C4-2B (cell line): ENCODE data around the gene KDM7A.

ENCODE experiments used
- ZFX ChIP-seq: fragments of 450-650 bp; IDR thresholded peaks from 2 replicates; pipeline ENCODE4 v1.6.1; 2017
- TF ChIP-seq, protein P1 (sequence below): fragments of 450-650 bp; conservative IDR thresholded peaks from 2 replicates; pipeline ENCODE4 v1.5.1; 2017; ENCODE audit warnings: mild to moderate bottlenecking

DNA sequence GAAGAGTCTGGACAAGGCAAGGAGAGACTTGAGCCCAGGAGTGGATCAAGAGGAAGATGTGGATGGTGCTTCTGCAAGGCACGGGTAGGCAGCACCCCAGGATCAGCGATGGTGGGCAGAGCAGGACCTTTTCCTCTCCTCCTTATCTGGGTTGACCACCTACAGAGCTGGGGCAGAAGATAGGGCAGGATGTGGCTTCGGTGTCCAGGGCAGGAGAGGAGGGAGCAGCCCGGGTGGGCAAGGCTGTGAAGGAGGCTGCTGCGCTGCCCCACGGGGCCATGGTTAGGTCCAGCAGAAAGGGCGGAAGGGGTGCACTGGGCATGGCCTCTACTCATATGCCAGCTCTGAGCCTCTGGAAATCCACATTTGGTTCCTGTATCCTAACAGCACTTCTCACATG, 94.0 kb downstream of the KDM7A start:
- TF ChIP-seq, protein P1, sequence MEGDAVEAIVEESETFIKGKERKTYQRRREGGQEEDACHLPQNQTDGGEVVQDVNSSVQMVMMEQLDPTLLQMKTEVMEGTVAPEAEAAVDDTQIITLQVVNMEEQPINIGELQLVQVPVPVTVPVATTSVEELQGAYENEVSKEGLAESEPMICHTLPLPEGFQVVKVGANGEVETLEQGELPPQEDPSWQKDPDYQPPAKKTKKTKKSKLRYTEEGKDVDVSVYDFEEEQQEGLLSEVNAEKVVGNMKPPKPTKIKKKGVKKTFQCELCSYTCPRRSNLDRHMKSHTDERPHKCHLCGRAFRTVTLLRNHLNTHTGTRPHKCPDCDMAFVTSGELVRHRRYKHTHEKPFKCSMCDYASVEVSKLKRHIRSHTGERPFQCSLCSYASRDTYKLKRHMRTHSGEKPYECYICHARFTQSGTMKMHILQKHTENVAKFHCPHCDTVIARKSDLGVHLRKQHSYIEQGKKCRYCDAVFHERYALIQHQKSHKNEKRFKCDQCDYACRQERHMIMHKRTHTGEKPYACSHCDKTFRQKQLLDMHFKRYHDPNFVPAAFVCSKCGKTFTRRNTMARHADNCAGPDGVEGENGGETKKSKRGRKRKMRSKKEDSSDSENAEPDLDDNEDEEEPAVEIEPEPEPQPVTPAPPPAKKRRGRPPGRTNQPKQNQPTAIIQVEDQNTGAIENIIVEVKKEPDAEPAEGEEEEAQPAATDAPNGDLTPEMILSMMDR, result no peak
- no peak for TF ChIP-seq ZFX
